Measurements from ENCODE around the gene SERPINB12.

The SERPINB12 gene

GRCh38 chr18:63542069-63542468 lies at the start of gene SERPINB12:
SERPINB12 (plus strand) TSS chr18:63542369; CDS start chr18:63556160, 13,791 bp downstream.
- DNase-seq (ENCODE audit: low read depth): no peak

GRCh38 chr18:63492851-63493250 lies 49.3 kb upstream of the SERPINB12 start:
- no peak for DNase-seq (ENCODE audit: low read depth)

GRCh38 chr18:63495675-63496074 lies 46.5 kb upstream of the SERPINB12 start:
- DNase-seq (ENCODE audit: low read depth): no peak

- DNase-seq (ENCODE audit: low read depth): no peak
Observed at GRCh38 chr18:63505566-63506335, 36.4 kb upstream of the SERPINB12 start.

- no peak for DNase-seq (ENCODE audit: low read depth)
Observed at GRCh38 chr18:63506336-63506646, 35.9 kb upstream of the SERPINB12 start.

- no peak for DNase-seq (ENCODE audit: low read depth)
Observed at GRCh38 chr18:63508596-63508995, 33.6 kb upstream of the SERPINB12 start.

GRCh38 chr18:63511285-63511684 lies 30.9 kb upstream of the SERPINB12 start:
- DNase-seq (ENCODE audit: low read depth): no peak

- no peak for DNase-seq (ENCODE audit: low read depth)
Observed at GRCh38 chr18:63514326-63514725, 27.8 kb upstream of the SERPINB12 start.

- no peak for DNase-seq (ENCODE audit: low read depth)
Observed at GRCh38 chr18:63514888-63515678, 27.1 kb upstream of the SERPINB12 start.

GRCh38 chr18:63515801-63516200 lies 26.4 kb upstream of the SERPINB12 start:
- no peak for DNase-seq (ENCODE audit: low read depth)

- DNase-seq (ENCODE audit: low read depth): no peak
Observed at GRCh38 chr18:63518178-63519012, 23.8 kb upstream of the SERPINB12 start.

GRCh38 chr18:63520053-63520685 lies 22.0 kb upstream of the SERPINB12 start:
- no peak for DNase-seq (ENCODE audit: low read depth)

GRCh38 chr18:63523660-63524059 lies 18.5 kb upstream of the SERPINB12 start:
- DNase-seq (ENCODE audit: low read depth): no peak

- no peak for DNase-seq (ENCODE audit: low read depth)
Observed at GRCh38 chr18:63527251-63527650, 14.9 kb upstream of the SERPINB12 start.

- no peak for DNase-seq (ENCODE audit: low read depth)
Observed at GRCh38 chr18:63528863-63529492, 13.2 kb upstream of the SERPINB12 start.

- DNase-seq (ENCODE audit: low read depth): no peak
Observed at GRCh38 chr18:63532471-63532870, 9.7 kb upstream of the SERPINB12 start.

- no peak for DNase-seq (ENCODE audit: low read depth)
Observed at GRCh38 chr18:63534615-63535014, 7.6 kb upstream of the SERPINB12 start.

GRCh38 chr18:63539904-63540510 lies 2.2 kb upstream of the SERPINB12 start:
- no peak for DNase-seq (ENCODE audit: low read depth)

- DNase-seq (ENCODE audit: low read depth): no peak
Observed at GRCh38 chr18:63544017-63544416, 1.8 kb downstream of the SERPINB12 start.

- no peak for DNase-seq (ENCODE audit: low read depth)
Observed at GRCh38 chr18:63545000-63545399, 2.8 kb downstream of the SERPINB12 start.

- no peak for DNase-seq (ENCODE audit: low read depth)
Observed at GRCh38 chr18:63550068-63550467, 7.9 kb downstream of the SERPINB12 start.

Data from stimulated activated CD8-positive, alpha-beta memory T cell treated with anti-CD3 and anti-CD28 coated beads, Interleukin-7, amount 100 ng/mL, for 24 hours (primary cell).